Measurements from ENCODE around the gene DRD4. TPM values are rescaled to one million over a fixed set of nuclear protein-coding genes. Genes with fewer than 3 reads are reported as not detected.

DRD4 gene
- total and polyA plus RNA-seq, 4 donors, result 0.05 to 1.1 (median 0.35) TPM; not detected in 1

GRCh38 chr11:656866-657265 lies 19.8 kb downstream of the DRD4 start:
- H3K4me3 ChIP-seq, result no peak overlapping the region
- peaks cover 0 to 4% (median 0%) of the 10 kb centered on the region in 4 donors for H3K9me3 ChIP-seq (ENCODE audit: control insufficient read depth in 4 of 4, insufficient read depth in 3 of 4, low read length in 3 of 4)
- peaks cover 0 to 2% (median 0%) of the 10 kb centered on the region in 5 donors for H3K4me1 ChIP-seq (ENCODE audit: control insufficient read depth in 5 of 5, insufficient read depth in 5 of 5, low read length in 5 of 5)
- no peaks in the 10 kb centered on the region for H3K27me3 ChIP-seq (ENCODE audit: control insufficient read depth in 3 of 3, insufficient read depth in 3 of 3, low read length in 2 of 3)
- no peak overlapping the region for H3K27ac ChIP-seq (ENCODE audit: low read depth in 1 of 2, low read length in 1 of 2)
- no peak overlapping the region for H3K9ac ChIP-seq (ENCODE audit: insufficient read depth in 1 of 2, low read length in 2 of 2)
- WGBS, 2 donors, result 90 to 91% methylated on average over 7 of the region's 7 CpGs
- DNase-seq, result no peak
- TF ChIP-seq CTCF (IDR thresholded peaks at IDR 0.05; ENCODE audit: control extremely low read depth, extremely low read depth), result no peak
- peaks cover 0 to 35% (median 4%) of the 10 kb centered on the region in 4 donors for H3K36me3 ChIP-seq (ENCODE audit: control insufficient read depth in 4 of 4, insufficient read depth in 4 of 4, low read length in 4 of 4)
- ATAC-seq (ENCODE audit: insufficient read depth, low FRiP score), result no peak

GRCh38 chr11:657691-658126 lies 20.6 kb downstream of the DRD4 start:
- Histone ChIP-seq H3K27ac (ENCODE audit: low read depth in 1 of 2, low read length in 1 of 2) (no peak overlapping the region), H3K36me3 (ENCODE audit: control insufficient read depth in 4 of 4, insufficient read depth in 4 of 4, low read length in 4 of 4) (peaks cover 0 to 35% (median 4%) of the 10 kb centered on the region in 4 donors), H3K27me3 (ENCODE audit: control insufficient read depth in 3 of 3, insufficient read depth in 3 of 3, low read length in 2 of 3) (no peaks in the 10 kb centered on the region), H3K4me1 (ENCODE audit: control insufficient read depth in 5 of 5, insufficient read depth in 5 of 5, low read length in 5 of 5) (peaks cover 0 to 4% (median 0%) of the 10 kb centered on the region in 5 donors), H3K9me3 (ENCODE audit: control insufficient read depth in 4 of 4, insufficient read depth in 3 of 4, low read length in 3 of 4) (peaks cover 0 to 4% (median 0%) of the 10 kb centered on the region in 4 donors), H3K9ac (ENCODE audit: insufficient read depth in 1 of 2, low read length in 2 of 2) (no peak overlapping the region), H3K4me3 (no peak overlapping the region)
- ATAC-seq (ENCODE audit: insufficient read depth, low FRiP score) (no peak), DNase-seq (no peak)
- no peak for TF ChIP-seq CTCF (IDR thresholded peaks at IDR 0.05; ENCODE audit: control extremely low read depth, extremely low read depth)
- 90 to 92% methylated on average over 14 of the region's 14 CpGs for WGBS, 2 donors

- ATAC-seq (ENCODE audit: insufficient read depth, low FRiP score) (no peak), DNase-seq (no peak)
- no peak for TF ChIP-seq CTCF (IDR thresholded peaks at IDR 0.05; ENCODE audit: control extremely low read depth, extremely low read depth)
- peaks cover 0 to 5% (median 0%) of the 10 kb centered on the region in 5 donors for H3K4me1 ChIP-seq (ENCODE audit: control insufficient read depth in 5 of 5, insufficient read depth in 5 of 5, low read length in 5 of 5)
- H3K4me3 ChIP-seq, result no peak overlapping the region
- no peak overlapping the region for H3K9ac ChIP-seq (ENCODE audit: insufficient read depth in 1 of 2, low read length in 2 of 2)
- H3K36me3 ChIP-seq (ENCODE audit: control insufficient read depth in 4 of 4, insufficient read depth in 4 of 4, low read length in 4 of 4), result peaks cover 0 to 32% (median 6%) of the 10 kb centered on the region in 4 donors
- 95 to 96% methylated on average over 16 of the region's 16 CpGs for WGBS, 2 donors
- no peaks in the 10 kb centered on the region for H3K27me3 ChIP-seq (ENCODE audit: control insufficient read depth in 3 of 3, insufficient read depth in 3 of 3, low read length in 2 of 3)
- H3K9me3 ChIP-seq (ENCODE audit: control insufficient read depth in 4 of 4, insufficient read depth in 3 of 4, low read length in 3 of 4), result no peaks in the 10 kb centered on the region
- no peak overlapping the region for H3K27ac ChIP-seq (ENCODE audit: low read depth in 1 of 2, low read length in 1 of 2)
These were observed 22.5 kb downstream of the DRD4 start for GRCh38 chr11:659532-660085.

- Histone ChIP-seq H3K36me3 (ENCODE audit: control insufficient read depth in 4 of 4, insufficient read depth in 4 of 4, low read length in 4 of 4) (peaks cover 0 to 32% (median 6%) of the 10 kb centered on the region in 4 donors), H3K27me3 (ENCODE audit: control insufficient read depth in 3 of 3, insufficient read depth in 3 of 3, low read length in 2 of 3) (no peaks in the 10 kb centered on the region), H3K4me3 (no peak overlapping the region), H3K27ac (ENCODE audit: low read depth in 1 of 2, low read length in 1 of 2) (no peak overlapping the region), H3K9me3 (ENCODE audit: control insufficient read depth in 4 of 4, insufficient read depth in 3 of 4, low read length in 3 of 4) (no peaks in the 10 kb centered on the region), H3K4me1 (ENCODE audit: control insufficient read depth in 5 of 5, insufficient read depth in 5 of 5, low read length in 5 of 5) (peaks cover 0 to 4% (median 0%) of the 10 kb centered on the region in 5 donors), H3K9ac (ENCODE audit: insufficient read depth in 1 of 2, low read length in 2 of 2) (no peak overlapping the region)
- DNase-seq (no peak), ATAC-seq (ENCODE audit: insufficient read depth, low FRiP score) (no peak)
- WGBS, 2 donors, result 93% methylated on average over 19 of the region's 19 CpGs
- TF ChIP-seq CTCF (IDR thresholded peaks at IDR 0.05; ENCODE audit: control extremely low read depth, extremely low read depth), result no peak
These were observed 23.2 kb downstream of the DRD4 start for GRCh38 chr11:660281-660680.

All from lung (tissue), 12 donors.